Measurements from ENCODE around the gene EIF2S2. TPM values are rescaled to one million over a fixed set of nuclear protein-coding genes. Genes with fewer than 3 reads are reported as not detected.

The EIF2S2 gene
- total and polyA plus RNA-seq, 2 experiments from 2014 or later = 124 to 194 TPM

- no peak for TF ChIP-seq ZNF462 (CRISPR knock-in tag; IDR thresholded peaks at IDR 0.05)
Observed at GRCh38 chr20:34072778-34073177, 39.3 kb downstream of the EIF2S2 start (continued).

GRCh38 chr20:34072076-34072475 lies 40.0 kb downstream of the EIF2S2 start:
- Mint-ChIP-seq H3K4me1 (peaks cover 26% of the 10 kb centered on the region), H3K27ac (no peak overlapping the region), H3K36me3 (ENCODE audit: low read depth) (peaks cover 28% of the 10 kb centered on the region), H3K4me3 (no peak overlapping the region), H3K9me3 (no peaks in the 10 kb centered on the region; the same call in 2 of the 3 replicates), H3K27me3 (ENCODE audit: insufficient read depth, low read depth, poor library complexity) (peaks cover 4% of the 10 kb centered on the region)
- no peak for DNase-seq (ENCODE audit: low spot score)
- H2AFZ ChIP-seq = no peak overlapping the region
- peaks cover 52% of the 10 kb centered on the region for H4K20me1 ChIP-seq (replicated peaks; ENCODE audit: insufficient read depth)
- H3K4me3 ChIP-seq = no peak overlapping the region
- peaks cover 11% of the 10 kb centered on the region for H3K4me1 ChIP-seq (ENCODE audit: insufficient read depth)
- peaks cover 30% of the 10 kb centered on the region for H3K79me2 ChIP-seq (replicated peaks; ENCODE audit: insufficient read depth)
- H3K9me2 ChIP-seq (ENCODE audit: insufficient read depth) = no peaks in the 10 kb centered on the region
- H3K27me3 ChIP-seq (ENCODE audit: insufficient read depth) = no peaks in the 10 kb centered on the region
- no peak overlapping the region for H3K27ac ChIP-seq (ENCODE audit: low read depth)
- H3F3A ChIP-seq (replicated peaks; ENCODE audit: low read depth) = 0 out of 2 replicates have a peak, but pooled peaks cover 4% of the 10 kb centered on the region
- no peak overlapping the region for H3K4me2 ChIP-seq
- H3K36me3 ChIP-seq (ENCODE audit: insufficient read depth) = peaks cover 8% of the 10 kb centered on the region; the same call in 1 of the 2 replicates
- no peak for ATAC-seq
- TF ChIP-seq POLR2AphosphoS5 (IDR thresholded peaks at IDR 0.05; ENCODE audit: low read depth) (no peak), EZH2 (IDR thresholded peaks at IDR 0.05; ENCODE audit: low read depth, unreplicated experiment) (no peak), ZNF114 (CRISPR knock-in tag; IDR thresholded peaks at IDR 0.05) (no peak), ZNF331 (CRISPR knock-in tag; IDR thresholded peaks at IDR 0.05; ENCODE audit: low read depth) (no peak), CREB1 (CRISPR knock-in tag; IDR thresholded peaks at IDR 0.05; ENCODE audit: low read depth) (no peak), REST (IDR thresholded peaks at IDR 0.05; ENCODE audit: unreplicated experiment) (no peak), STAT1 (IDR thresholded peaks at IDR 0.05; ENCODE audit: unreplicated experiment) (no peak), ETS1 (IDR thresholded peaks at IDR 0.05) (no peak), NANOG (IDR thresholded peaks at IDR 0.05; ENCODE audit: borderline replicate concordance) (no peak), EZH2phosphoT487 (IDR thresholded peaks at IDR 0.05; ENCODE audit: unreplicated experiment) (no peak)
